Thyroid gland (tissue), 4 donors: Measurements from ENCODE around the gene GLG1.

ENCODE experiments used
- CTCF ChIP-seq, 6 experiments: fragments of 200-600 bp in 3 of 6; fragments of 450-650 bp in 3 of 6; sonication (generic) in 3 of 6; IDR thresholded peaks; one replicate each; pipeline ENCODE4 v1.5.1; 2016 to 2019; ENCODE audit warnings: antibody characterized with exemption in 6 of 6, mild to moderate bottlenecking in 2 of 6, inconsistent platforms in 1 of 6, moderate library complexity in 1 of 6
- POLR2A ChIP-seq, 2 donors: fragments of 450-650 bp; IDR thresholded peaks; one replicate each; pipeline ENCODE4 v1.6.1; 2017; ENCODE audit warnings: antibody characterized with exemption in 2 of 2, mild to moderate bottlenecking in 2 of 2, moderate library complexity in 1 of 2

DNA sequence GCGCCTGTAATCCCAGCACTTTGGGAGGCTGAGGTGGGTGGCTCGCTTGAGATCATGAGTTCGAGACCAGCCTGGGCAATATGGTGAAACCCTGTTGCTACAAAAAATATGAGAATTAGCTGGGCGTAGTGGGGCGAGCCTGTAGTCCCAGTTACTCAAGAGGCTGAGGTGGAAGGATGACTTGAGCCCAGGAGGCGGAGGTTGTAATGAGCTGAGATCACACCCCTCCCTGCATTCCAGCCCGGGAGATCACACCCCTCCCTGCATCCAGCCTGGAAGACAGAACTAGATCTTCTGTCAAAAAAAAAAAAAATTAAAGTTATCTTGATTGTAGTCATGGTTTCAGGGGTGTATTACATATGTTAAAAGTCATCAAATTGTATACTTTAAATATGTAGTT lies 26.8 kb upstream of the GLG1 start:
- TF ChIP-seq CTCF (IDR thresholded peaks at IDR 0.05) = no peak
- no peak for TF ChIP-seq POLR2A (IDR thresholded peaks at IDR 0.05)
